ENCODE data around the gene OSBPL5.

OSBPL5 gene

DNA sequence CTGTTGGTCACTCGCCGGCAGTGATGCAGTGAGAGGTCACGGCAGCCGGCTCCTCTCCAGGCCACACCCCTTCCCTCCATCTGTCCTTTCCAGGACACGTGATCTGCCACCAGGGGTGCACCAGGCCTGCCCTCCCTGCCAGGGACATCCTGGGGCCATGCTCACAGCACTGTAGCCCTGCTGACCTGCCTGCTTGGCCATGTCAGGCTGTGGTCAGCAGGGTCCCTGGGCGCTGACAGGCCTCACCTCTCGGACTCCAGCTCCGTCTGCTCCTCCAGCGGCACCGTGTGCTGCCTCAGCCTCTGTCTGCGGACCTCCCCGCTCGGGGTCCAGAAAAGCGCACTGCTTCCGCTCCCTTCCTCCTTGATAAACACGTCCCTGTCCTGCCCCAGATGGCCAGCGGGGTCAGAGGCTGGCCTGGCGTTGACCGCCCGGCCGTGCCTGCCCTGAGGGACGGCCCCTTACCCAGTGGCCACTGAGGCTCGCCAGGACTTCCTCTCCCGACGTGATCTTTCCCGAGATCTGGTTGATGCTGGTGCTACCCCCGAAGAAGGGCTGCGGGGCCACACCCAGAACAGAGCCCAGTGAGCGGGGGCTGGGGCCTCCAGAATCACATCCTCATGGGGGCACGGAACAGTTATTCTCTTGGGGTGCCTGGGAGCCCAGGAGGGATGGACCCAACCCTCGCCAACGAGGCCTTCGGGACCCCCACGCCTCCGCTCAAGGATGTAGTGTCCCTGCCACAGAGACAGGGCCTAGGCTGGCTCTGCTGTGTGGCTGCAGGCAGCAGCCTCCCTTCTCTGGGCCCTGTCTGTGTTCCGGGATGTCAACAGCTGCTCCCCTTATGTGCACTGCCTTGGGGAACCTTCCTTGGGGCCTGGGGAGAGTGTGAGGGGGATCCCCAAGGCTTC, 71.6 kb downstream of the OSBPL5 start:
- DNase-seq: no peak

DNA sequence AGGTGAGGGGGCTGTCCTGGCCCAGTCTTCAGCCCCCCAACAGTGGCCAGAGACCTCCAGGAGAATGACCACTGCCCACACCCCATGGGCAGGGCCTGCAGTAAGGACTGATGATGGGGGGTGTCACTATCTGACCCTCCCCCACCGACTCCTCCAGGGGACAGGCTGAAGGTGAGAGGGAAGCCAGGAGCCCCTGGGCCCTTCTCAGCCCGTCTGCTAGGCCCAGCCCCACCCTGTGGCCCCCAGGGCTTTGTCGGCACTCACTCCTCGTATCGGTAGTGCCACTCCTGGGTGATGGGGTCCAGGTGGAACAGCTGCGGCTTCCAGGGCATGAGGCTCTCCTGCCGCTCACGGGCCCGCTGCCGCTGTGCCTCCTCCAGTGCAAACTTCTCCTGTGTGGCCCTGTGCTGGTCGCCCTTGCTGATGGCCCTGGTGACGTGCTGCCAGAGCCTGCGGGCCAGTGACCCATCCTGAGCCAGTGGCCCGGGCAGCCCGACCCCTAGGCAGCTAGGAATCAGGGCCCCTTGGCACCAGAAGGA, 72.4 kb downstream of the OSBPL5 start:
- no peak for DNase-seq

DNA sequence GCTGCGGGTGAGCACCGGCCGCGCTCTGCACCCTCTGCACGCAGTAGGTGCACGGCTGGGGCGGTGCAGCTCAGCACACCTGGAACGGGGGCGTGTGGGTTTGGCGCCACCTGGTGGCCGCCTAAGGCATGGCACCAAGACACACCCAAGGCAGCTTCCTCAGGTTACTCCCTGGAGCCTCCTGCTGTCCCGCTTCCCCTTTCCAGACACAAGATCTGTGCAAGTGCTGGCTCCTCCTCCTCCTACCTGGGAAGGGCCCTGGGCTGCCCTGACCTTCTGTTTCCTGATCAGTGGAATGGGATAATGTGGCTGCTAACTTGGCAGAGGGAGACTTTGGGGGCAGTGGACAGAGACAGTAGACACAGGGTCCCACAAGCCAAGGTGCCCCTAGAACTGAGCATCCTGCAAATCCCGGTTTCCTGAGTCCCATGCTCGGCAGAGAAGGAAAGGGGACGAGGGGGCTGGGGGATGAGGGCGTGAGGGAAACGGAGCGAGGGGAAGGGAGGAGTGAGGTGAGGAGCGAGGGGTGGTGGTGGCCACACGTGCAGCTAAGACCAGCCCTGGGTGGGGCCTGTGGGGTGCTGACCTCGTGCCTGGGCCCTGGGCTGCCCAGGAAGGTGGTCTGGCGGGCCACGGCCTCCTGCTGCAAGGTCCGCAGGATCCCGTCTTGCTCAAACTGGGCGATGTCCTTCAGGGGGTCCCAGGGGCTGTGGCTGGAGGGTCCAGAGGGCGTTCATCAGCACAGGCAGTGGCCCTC, 73.1 kb downstream of the OSBPL5 start:
- DNase-seq: no peak

DNA sequence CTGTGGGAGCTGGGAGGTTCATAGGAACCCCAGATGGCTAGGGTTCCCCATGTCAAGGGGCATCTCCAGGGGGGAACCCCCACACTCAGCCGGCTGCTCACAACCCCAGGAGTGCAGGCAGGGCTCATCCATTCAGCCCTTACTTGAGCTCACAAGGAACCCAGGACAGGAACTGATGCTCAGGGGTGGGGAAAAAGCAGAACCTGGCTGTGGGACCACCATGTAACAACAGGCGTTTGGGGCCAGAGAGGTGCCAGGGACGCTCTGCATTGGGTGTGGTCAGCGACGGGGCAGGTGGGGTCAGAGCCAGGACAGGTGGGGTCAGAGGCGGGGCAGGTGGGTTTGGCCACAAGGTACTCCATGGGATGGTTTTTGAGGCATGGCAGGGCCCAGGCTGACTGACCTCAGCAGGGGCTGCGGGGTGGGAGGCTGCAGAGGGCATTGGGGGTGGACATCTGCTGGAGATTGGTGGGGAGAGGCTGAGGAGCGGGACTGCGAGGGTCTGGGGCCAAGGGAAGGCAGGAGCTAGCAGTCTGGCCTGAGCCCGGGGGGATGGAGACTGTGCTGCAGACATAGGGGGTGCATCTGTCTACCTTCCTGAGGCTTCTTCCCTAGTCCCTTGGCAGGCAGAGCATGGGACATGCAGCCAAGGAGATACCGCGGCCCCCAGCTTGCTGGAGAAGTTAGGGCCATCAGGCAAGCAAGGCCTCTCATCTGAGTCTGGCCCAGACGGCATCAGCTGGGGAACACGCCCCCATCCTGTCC, 73.8 kb downstream of the OSBPL5 start:
- DNase-seq: no peak

GRCh38 chr11:3090096-3090901, 74.8 kb downstream of the OSBPL5 start:
- DNase-seq: no peak

GRCh38 chr11:3089236-3090061, 75.7 kb downstream of the OSBPL5 start:
- no peak for DNase-seq

GRCh38 chr11:3088806-3089205, 76.3 kb downstream of the OSBPL5 start:
- DNase-seq: no peak

DNA sequence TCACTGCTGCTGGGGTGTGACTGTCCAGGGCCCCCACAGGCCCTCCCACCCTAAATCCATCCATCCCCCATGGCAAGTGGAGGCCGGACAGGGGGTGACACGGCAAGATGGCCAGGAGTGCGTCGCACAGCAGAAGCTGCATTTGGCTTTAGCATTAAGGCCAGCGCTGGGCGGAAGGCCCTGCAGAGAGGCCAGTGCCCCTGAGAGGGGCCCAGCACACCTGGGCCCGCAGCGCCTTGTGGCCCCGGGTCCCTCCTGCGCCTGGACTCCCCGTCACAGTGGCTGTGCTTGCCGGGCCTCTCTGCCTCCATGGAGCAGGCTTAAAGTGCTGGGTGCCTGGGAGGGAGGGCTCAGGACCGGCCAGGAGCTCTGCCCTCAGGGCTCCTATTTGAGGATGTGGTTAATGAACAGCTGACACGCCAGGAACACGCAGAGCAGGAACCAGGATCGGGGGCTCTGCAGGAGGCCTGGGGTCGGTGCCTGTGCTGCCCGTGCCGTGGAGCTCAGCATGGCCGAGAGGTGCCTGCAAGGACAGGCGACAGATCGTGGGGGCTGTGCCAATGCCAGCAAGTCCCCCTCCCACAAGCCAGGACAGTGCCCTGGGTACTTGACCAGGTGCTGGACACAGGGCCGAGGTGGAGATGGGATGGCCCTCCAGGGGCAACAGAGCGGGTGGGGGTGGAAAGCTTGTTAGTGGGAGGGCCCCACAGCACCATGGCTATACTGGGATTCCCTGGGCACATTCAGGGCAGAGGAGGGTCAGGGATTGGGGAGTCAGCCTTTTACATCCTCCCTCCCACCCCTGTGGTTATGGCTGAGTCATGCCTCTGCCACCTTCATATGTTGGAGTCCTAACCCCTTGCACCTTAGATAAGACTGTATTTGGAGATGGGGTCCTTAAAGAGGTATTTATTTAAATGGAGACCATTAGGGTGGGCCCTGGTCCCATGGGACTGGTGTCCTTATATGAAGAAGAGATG, 77.0 kb downstream of the OSBPL5 start:
- DNase-seq: no peak

DNA sequence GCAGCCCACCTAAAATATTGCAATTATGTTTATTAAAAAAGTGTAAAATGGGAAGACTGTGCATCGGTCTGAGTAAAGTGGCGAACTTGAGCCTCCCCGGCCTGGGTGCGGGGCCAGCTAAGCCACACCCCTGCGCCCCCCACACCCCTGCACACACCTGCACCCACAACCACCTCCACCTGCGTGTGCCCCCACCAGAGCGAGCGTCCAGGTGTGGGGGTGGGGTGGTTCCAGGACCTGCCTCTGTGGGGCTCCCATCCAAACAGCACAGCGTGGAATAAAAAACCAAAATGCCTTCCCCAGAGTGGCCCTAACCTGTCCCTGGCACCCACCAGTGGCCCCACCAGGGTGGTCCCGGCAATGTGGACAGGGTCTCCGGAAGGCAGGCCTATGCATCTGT, 77.7 kb downstream of the OSBPL5 start:
- no peak for DNase-seq

DNA sequence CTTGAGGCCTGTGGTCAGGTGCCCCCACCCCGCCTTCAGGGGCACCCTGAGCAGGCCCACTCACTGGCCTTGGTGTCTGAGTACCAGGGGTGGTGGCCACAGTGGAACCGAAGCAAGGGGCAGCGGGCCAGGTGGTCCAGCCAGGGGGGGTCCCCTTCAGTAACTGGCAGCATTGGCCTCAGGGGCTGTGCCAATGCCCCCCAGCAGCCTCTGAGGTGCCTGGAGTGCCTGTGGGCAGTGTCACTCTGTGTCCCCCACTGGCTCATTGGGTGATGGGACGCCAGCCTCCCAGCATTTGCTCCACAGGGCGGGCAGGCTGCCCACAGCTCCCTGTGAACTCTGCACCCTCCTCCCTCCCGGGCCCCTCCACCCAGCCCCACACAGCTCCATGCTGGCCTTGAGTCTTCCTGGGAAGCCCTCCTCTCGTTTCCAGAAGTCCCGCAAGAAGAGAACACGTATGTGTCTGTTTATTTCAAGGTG, 78.4 kb downstream of the OSBPL5 start:
- no peak for DNase-seq

- no peak for DNase-seq
These were observed 79.0 kb downstream of the OSBPL5 start for GRCh38 chr11:3086114-3086513.

- DNase-seq: no peak
These were observed 80.1 kb downstream of the OSBPL5 start for GRCh38 chr11:3085052-3085451.

- DNase-seq: no peak
These were observed 81.8 kb downstream of the OSBPL5 start for GRCh38 chr11:3083321-3083720.

DNA sequence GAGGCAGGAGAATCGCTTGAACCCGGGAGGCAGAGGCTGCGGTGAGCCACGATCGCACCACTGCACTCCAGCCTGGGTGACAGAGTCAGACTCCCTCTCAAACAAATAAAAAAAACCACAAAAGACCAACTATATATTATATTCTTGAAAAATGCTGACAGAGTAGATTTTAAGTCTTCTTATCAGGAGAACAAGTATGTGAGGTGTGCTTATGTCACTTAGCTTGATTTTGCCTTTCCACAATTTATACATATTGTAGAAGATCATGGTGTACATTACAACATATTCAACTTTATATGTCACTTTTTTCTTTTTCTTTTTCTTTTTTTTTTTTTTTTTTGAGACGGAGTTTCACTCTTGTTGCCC, 83.7 kb downstream of the OSBPL5 start:
- DNase-seq: no peak

GRCh38 chr11:3080733-3081385, 84.3 kb downstream of the OSBPL5 start:
- no peak for DNase-seq

DNA sequence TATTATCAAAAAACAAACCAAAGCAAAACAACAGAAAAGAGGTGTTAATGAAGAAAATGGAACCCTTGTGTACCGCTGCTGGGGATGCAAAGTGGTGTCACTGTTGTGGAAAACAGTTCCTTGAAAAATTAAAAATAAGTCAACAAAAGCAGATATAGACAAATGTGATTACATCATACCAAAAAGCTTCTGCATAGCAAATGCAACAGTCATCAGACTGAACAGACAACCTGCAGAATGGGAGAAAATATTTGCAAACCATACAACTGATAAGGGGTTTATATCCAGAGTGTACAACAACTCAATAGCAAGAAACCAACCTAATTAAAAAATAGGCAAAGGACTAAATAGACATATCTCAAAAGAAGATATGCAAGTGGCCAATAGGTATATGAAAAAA, 85.0 kb downstream of the OSBPL5 start:
- no peak for DNase-seq

DNA sequence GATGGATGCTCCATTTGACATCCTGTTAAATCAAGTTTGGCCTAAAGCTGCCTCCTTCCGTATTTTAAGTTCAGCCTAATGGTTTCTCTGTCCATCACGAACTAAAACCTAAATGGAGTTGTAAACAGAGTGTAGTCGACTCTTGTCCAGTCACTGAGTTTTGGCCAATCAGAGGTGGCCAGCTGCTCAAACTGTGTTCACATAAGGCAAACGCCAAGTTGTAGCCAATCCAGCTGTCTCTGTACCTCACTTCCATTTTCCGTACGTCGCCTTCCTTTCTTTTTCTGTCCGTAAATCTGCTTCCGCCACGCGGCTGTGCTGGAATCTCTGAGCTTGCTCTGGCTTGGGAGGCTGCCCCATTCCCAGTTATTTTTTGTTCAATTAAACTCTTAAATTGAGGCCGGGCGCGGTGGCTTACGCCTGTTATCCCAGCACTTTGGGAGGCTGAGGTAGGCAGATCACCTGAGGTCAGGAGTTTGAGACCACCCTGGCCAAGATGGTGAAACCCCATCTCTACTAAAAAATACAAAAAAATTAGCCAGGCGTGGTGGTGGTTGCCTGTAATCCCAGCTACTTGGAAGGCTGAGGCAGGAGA, 87.2 kb downstream of the OSBPL5 start:
- no peak for DNase-seq

GRCh38 chr11:3077189-3077836, 87.8 kb downstream of the OSBPL5 start:
- DNase-seq: no peak

Data from SIG-M5 (cell line).